HG02623 (cell line): ENCODE results near the gene RCBTB2.

Experiments
- ATAC-seq: cut with Tn5 transposase; IDR thresholded peaks from one replicate; pipeline ENCODE4 v1.9.1; 2021; ENCODE audit warnings: moderate library complexity; ENCODE audit not compliant: unreplicated experiment

The RCBTB2 gene

DNA sequence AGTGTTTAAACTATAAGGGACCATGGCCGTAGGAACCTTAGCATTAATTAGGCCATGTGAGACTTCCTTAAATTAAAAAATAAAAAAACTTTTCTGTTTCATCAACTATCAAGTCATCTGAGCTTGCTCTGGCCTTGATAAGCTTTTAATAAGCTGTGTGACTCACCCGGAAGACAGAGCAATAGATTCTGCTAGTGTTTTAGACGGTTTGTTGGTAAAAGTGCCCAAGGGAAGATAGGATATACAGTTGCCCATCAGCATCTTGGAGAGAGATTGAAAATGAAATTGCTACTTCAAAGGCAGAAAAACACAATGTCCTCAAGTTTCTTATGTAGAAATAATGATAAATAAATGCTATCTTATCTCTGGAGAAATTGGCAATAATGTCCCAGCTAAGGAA, 31.2 kb upstream of the RCBTB2 start:
- no peak for ATAC-seq

DNA sequence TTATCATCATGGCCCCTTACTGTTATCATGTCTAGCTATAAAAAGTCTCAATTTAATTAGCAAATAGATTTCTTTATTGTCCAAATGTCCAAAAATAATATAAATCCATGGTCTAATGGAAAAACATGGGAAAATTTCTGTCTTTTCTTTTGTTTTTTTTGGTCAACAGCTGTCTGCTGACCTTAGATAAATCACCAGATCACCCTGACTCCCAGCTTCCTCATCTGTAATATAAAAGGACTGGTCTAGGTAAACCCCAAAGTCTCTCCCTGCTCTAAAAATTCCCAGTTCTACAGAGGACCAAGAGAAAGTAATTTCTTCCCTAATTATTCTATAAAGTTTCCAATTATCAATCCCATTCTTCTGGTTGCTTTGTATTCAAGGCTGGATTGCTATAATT, 30.7 kb upstream of the RCBTB2 start:
- ATAC-seq = no peak

DNA sequence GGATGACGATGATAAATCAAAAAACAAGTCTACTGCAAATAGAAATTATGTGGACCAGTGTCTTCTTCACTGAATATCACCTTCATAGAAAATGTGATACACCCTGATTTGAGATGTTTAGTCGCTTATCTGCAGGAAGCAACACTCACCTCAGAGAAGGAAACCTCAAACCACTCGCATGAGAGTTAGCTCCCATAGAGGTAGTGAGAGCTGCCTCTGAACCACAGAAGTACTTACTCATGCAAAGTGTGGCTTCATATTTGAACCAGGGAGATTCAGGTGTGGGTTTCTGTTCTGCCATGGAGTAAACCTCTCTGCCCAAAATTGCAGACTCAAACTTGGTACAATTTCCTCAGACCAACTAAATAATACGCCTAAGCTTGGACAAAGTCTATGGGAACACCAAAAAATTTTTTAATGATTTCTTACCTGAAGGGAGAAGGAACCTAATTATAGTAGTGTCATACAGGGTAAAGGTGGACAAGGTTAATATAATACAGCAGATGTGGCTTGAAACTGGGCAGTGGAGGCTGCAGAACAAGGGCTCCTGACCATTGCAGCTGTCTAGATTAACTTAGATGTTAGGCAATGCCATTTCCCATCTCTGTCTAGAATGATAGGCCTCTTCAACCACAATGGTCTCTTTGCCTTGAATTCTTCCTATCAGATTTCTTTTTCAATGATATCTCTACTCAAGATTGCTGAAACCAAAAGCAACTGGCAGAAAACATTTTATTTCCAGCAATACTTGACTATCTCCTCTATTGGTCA, 29.6 kb upstream of the RCBTB2 start:
- ATAC-seq = peak; percentile 97

DNA sequence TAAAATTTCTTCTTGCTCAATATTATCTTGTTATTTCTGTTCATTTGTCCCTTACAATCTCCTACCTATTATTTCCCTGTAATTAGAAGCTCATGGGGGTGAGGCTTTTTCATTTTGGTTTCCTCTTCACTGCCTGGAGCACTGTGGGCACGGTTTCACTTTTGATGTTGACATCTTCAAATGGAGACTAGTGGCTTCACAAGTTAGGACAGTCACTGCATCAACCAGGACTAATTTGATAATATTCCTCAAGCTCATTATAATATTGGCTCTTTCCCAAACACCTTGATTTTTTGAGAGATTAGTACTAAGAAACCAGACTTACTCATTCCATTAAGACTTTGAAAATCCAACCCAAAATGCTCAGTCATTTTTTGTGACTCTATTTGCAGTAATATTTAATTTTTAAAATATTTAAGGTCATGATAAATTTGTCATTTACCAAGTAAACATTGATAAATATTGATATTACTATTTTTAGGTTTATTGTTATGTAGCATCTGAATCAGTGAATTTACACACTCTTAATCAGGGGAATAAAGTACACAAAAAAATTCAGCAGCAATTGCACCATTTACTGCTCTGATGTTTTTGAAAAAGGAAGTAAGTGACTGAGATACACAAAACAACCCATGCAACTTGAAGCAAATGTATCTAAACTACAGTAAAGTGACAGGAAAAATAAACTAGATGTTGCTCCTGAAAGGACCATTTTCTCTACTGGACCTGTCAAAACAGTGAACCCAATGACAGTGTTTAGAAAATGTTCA, 28.8 kb upstream of the RCBTB2 start:
- peak; percentile 10 for ATAC-seq

DNA sequence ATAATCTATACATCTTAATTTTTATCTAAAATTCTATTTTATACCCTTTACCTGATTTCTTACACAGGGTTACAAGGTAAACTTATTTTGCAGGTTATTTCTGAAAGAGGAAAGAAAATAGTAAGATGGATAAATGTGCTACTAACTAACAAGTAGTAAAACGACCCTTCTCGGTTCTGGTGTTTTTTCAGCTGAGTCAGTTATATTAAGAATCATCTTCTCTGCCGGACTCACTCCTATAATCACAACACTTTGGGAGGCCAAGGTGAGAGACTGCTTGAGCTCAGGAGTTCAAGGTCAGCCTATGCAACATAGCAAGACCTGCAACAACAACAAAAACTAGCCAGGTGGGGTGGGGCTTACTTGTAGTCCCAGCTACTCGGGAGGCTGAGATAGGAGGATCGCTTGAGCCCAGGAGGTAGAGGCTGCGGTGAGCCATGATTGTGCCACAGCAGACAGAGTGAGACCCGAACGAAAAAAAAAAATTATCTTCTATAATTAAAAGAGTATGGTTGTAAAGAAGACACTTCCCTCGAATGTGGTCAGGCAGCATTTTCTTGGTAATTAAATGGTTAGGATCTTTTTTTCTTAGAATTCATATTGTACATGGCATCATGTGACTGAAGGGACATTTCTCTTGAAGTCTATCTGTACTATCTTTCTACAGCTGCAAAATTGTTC, 27.9 kb upstream of the RCBTB2 start:
- ATAC-seq = no peak

DNA sequence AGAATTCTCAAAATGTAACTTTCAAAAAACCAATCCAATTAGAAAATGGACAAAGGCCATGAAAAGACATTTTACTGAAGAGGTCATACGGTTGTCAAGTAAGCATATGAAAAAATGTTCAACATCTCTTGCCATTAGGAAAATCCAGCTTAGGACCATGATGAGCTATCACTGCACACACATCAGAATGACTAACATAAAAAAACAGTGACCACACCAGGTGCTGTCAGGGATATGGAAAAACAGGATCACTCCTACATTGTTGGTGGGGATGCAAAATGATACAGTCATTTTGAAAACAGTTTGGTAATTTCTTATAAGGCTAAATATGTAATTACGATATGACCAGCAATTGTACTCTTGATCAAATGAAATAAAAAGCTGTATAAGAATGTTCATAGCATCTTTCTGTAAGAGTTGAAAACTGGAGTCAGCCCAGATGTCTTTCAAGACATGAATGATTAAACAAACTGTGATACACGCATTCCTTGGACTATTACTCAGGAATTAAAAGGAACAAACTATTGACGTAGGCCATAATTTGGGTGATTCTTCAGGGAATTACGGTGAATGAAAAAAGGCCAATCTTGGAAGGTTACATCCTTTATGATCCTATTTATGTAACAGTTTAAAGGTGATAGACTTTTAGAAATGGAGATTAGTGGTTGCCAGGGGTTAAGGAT, 26.9 kb upstream of the RCBTB2 start:
- no peak for ATAC-seq

DNA sequence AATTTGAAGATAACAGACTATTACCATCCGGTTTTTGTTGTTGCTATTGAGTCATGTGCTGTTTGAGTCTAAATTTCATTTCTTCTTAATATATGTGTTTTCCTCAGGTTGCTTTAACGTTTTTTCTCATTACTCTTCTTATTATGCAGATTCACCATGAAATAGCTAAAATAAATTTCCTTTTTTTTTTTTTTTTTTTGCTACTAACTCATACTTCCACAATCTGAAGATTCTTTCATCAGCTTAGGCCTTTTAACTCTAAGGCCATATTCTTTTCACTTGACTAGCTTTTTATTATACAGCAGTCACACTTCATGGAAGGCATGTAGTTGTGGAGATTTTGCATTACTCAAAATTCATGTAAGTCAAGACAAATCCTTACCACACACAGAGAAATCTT, 23.9 kb upstream of the RCBTB2 start:
- no peak for ATAC-seq

DNA sequence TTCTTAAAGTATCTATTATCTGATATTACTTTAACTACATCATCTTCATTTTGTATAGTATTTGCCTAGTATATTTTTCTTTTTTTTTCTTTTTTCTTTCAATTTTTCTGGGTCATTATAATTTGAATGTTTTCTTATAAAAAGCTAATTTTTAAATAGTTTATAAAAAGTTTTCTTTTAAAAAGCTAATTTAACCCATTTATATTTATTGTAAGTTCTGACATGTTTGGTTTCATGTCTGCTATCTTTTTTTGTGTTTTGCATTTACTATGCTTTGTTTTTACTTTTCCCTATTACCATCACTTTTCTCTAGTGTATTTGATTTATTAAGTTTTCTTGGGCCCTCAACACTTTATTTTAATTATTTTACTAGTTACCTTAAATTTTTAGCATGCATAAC, 22.6 kb upstream of the RCBTB2 start:
- no peak for ATAC-seq

DNA sequence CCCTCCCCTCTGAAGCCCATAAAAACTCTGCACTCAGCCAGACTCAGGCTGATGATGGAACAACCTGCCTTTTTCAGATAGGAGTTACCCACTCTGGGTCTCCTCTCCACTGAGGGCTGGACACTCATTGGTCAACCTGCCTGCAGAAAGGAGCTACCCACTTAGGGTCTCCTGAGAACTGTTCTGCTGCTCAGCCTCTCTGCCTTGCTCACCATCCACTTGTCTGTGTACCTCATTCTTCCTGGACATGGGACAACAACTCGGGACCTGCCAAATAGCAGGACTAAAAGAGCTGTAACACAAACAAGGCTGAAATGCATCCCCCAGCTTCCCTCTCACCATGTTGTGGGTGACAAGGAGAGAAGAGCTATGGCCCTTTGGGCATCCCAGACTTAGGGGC, 18.4 kb upstream of the RCBTB2 start:
- ATAC-seq = no peak

DNA sequence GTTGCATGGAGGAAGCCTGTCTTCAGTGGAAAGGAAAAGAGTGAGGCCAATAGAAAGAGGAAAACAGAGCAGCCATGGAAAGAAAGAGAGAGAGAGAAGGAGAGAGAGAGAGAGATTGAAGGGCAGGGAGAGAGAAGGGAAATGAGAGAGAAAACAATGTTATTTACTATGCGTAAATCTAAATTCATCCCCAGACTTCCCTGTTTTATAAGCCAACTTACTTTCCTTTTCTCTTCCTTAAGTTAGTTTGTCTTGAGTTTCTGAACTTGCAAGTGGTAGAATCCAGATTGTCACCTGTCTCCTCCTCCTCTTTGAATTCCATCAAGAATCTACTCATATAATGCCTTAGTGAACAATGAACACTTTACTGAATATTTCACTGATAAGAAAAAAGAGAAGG, 16.8 kb upstream of the RCBTB2 start:
- ATAC-seq = no peak

DNA sequence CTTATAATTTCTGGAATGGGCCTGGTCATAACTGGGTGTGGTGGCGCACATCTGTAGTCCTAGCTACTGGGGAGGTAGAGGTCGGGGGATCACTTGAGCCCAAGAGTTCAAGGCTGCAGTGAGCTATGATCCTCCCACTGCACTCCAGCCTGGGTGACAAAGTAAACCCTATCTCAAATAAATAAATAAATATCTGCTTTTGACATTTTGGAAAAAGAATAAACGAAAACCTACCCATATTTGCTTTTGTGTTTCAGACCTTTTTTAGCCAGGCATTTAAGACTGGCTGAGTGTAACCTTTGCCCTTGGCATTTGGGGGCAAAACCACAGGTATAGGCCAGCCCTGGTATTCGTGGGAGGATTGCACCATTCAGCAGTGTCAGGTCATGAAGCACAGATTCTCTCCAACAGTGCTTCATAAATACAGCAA, 14.8 kb upstream of the RCBTB2 start:
- ATAC-seq = no peak

DNA sequence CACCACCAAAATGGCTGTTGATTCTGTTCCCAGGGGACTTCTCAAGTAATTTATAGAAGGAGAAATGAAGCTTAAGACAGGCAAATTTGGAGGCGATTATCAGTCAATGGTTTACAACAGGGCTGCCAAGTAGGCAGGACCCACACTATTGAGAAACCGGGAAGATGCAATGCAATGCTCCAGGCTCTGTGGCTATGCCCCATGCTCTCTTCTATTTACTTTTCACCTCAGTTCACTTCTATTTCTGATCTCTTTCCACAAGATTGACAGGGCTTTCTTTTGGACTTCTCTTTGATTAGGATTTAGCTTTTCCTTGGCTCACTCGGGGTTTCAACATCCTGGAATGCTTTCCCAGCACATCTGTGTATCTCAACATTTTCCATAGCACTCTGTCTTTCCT, 12.7 kb upstream of the RCBTB2 start:
- no peak for ATAC-seq

DNA sequence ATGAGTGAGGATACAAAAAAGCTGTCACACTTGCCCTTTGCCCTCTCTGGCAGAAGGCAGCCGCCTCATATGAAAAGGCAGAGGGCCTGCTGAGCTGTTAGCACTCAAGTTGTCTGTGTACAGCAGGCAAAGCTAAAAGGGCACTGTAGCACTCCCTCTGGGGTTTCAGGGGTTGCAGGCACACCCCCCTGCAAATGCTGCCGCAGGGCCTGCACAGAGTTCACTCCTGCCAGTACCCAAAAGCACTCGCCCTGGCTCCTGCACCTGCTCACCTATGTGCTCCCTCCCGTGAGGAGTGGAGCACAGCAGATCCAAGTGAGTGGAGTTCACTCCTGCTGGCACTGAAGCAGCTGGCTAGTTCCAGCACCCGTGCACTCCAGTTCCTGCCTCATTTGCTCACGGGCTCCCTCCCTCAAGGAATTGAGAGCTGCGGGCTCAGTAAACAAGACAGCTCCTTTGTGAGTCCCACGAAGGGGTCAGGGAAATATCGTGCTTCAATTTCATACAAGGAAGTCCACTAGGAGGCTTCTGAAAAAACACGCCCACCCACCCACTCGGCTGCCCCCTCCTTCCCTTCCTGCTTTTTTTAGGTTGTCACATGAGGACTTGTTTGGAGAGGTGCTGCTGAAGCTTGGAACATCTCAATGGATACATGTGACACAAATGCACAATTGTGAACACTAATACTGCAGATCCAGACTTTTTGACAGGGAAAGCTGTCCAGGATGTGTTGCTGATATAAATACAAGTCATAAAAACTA, 9.9 kb upstream of the RCBTB2 start:
- no peak for ATAC-seq

DNA sequence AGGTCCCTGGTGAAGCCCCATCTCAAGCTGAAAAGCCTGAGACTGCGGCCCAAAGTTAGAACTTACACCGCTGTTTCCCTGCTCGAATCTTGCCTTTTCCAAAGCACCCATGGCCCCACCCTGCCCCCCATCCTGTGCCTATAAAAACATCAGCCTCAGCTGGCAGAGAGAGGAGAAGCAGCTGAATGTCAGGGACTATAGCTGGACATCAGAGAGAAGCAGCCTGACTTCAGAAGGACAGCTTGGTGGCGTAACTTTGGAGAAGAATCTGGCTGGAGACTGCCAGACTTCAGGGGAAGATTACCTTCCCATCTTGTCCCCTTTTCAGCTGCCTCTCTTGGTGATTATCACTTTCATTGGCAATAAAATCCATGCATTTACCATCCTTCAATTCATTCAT, 9.3 kb upstream of the RCBTB2 start:
- no peak for ATAC-seq

DNA sequence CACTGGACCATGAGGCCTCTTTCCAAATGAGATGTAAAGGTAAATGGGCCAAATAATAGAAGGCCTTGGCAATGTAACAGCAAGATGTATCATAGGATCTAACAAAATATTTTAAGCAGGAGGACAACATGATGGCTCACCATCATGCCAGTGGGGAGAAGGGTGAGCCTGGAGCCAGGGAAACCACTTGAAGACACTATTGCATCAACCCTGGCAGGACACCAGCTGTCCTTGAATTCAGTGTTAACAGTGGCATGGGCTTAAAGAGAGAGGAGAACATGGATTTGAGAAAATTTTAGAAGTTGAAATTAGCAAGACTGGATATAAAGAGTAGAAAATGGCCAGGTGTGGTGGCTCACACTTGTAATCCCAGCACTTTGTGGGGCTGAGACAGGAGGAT, 6.7 kb upstream of the RCBTB2 start:
- ATAC-seq = no peak

DNA sequence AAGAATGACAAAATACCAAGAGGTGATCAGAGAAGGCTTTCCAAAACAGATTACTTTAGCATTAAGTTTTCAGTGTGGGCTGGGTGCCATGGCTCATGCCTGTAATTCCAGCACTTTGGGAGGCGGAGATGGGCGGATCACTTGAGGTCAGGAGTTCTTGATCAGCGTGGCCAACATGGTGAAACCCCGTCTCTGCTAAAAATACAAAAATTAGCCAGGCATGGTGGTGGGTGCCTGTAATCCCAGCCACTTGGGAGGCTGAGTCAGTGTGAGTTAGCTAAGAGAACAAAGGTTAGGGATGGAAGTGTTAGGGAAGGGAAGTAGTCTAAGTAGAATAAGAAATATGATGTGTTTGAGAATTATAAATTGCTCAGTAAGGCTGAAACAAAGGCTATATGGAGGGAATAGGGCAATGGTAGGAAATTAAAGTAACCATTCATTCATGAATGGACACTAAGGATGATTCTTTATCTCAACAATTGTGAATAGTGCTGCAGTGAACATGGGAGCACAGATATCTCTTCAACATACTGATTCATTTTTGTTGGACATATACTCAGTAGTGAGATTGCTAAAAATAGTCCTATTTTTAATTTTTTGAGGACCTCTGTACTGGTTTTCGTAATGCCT, 3.9 kb upstream of the RCBTB2 start:
- ATAC-seq = no peak

DNA sequence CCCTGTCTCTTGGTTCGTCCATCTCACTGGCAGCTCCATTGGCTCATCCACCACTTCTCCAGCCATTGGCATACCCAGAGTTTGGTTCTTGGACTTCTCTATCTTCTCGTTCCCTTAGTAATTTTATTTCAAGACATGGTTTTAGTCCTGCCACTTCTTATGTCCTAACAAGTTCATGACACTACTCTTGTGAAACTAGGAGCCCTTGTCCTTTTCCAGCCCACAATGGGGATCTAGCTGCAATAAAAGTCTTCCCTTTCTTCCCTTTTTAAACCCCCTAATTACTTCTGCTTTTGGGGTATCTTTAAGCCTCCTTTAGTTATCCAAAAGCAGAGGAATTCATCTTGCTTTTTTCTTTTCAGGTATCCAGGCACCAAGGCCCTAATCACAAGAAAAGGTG, 2.9 kb upstream of the RCBTB2 start:
- ATAC-seq = no peak

DNA sequence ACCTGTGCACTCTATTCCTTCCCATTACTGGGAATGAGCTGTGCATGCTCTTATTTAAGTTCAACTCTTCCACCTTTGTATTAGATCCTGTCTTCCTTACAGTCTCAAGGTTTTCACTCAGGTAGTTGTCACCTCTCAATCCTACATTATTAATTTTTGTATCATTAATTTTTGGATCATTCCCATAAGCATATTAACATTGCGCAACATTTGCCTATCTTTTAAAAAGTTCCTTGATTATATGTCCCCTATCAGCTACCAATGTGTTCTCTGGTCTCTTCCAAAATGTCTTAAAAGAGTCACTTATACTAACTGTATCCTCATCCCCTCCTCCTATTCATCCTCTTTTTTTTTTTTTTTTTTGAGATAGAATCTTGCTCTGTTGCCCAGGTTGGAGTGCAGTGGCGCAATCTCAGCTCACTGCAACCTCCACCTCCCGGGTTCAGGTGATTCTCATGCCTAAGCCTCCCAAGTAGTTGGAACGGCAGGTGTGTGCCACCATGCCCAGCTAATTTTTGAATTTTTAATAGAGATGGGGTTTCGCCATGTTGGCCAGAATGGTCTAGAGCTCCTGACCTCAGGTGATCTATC, 2.1 kb upstream of the RCBTB2 start:
- no peak for ATAC-seq

DNA sequence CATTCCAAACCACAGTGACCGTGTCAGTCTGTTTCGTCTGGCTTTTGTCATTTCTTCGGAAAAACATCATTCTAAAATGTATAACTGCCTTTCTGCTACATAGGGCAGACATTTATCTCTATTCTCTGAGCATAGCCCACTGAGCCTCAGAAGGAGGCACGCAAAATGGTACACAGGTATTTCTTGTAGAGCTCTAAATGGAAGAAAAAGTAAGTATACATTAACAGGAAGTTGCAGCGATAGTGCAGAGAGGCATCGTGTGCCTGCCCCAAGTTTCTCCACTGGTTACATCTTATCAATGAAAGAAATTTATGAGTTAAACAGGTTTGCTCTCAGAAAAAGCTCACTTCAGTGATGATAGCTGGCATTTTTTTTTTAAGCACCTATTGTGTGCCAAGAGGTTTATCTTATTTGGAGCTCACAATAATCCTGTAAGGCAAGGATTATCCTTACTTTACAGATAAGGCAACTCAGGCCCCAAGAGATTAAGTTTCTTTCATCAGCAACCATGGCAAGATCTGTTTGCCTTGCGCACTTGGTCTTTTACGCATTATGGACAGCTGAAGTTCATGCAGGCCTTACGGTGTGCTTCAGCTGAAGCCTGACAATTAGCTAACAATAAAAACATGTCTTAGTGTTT, 1.2 kb upstream of the RCBTB2 start:
- ATAC-seq = no peak

DNA sequence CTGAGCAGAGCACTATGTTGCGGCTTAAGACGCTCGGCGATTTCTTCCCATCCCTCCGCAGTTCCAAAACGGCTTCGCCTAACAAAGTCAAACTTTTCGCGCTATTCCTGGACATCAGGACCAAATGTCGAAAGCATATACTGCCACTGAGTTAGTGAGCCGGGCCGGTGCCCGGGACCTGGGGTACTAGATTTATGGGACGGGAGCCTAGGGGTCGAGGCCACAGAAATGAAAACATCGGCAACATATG, 699 bp downstream of the RCBTB2 start:
- ATAC-seq = peak; percentile 10
